NCI-H2081 treated with DMSO at 0.1 percent for 48 hours (cell line): Measurements from ENCODE around the gene MSN.

Experiments
- DNase-seq: peaks from one replicate; lab custom pipeline; 2025; lab: John Stamatoyannopoulos, UW

The MSN gene

DNA sequence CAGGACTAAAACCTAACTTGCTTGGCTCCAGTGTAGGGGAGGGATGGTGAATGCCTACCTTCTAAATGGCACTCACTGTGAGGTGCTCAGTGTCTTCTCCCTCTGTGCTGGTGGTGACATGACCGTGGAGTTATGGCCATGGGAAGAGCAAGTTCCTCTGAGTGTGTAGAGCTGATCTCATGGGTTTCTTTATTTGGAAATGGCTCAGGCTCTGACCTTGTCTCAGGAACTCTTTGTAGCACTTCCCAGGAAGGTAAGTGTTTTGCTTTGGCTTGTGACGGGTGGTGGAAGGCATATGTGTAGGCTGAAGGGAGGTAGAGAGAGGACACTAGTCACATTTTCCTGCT lies 6.4 kb downstream of the MSN start:
- no peak for DNase-seq

DNA sequence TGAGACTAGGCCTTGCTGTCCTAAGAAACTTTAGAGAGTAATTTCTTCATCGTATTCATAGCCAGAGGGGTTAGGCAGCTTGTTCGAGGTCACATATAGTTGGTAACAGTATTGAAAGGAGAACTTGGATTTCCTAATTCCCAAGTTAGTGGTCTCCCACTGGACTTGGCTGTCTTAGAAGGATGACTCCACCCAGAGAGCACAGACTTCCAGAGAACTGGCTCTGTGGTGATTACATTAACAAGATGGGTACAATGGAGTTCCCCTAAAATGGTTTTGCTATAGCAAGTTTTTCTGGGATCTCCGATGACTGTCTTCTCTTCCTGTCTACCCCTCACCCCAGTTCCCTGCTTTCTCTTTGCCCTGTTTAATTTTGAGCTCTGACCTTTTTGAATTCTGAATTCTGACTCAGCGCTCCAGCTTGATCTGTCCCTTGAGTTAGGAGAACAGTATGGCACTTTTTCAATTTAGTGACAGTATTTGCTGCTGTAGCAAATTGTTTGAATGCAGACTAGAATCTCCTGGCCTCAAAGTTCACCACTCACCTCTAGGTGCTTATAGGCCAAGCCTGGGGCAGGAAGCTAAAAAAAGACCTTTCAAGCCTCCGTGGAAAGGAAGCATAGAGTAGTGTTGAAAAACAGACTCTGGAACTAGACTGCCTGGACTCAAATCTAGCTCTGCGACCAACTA lies 6.9 kb downstream of the MSN start:
- DNase-seq = no peak

- no peak for DNase-seq
Observed at GRCh38 chrX:65677954-65678469, 10.6 kb downstream of the MSN start.

GRCh38 chrX:65679071-65679540 lies 11.7 kb downstream of the MSN start:
- no peak for DNase-seq

GRCh38 chrX:65681810-65682209 lies 14.4 kb downstream of the MSN start:
- no peak for DNase-seq

- no peak for DNase-seq
Observed at GRCh38 chrX:65685112-65685511, 17.7 kb downstream of the MSN start.

DNA sequence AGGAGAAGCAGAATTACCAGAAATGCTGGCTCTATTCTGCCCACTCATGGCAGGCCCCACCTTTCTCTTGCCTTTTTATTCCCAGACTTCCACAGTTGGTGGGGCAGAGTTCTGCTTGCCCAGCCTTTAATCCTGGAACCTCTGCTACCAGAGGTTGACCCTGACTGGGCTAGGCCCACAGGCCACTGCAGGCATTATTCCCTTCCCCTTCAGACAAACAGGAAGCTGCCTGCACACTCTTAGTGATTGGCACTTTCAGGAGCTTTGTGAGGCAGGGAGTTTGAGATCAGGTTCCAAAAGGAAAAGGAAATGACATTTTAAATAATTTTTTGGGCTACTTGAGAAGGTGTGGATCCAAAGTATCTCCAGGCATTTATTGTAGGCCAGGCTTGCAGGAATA lies 18.8 kb downstream of the MSN start:
- no peak for DNase-seq

GRCh38 chrX:65687367-65687766 lies 19.9 kb downstream of the MSN start:
- DNase-seq = no peak

DNA sequence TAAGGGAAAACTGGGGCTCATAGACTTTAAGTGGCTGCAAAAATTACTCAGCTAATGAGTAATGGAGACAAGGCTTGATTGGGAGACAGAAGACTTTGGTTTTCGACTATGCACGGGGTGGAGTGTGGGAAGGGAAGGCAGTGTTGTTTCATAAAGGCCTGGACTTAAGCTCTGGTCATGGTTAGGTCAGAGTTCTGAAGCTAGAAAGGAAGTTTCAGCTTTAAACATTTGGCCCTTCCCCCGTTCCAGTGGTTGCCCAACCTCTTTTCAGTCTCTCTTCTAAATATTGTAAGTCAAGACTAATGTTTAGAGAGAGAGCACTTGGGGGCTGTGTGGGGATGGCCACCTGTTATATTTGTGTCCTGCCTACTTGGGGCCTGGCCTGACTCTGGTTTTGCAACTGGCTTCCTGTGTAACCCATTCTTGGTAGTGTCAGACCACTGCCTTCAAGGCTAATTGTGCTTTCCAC lies 21.0 kb downstream of the MSN start:
- DNase-seq = no peak

DNA sequence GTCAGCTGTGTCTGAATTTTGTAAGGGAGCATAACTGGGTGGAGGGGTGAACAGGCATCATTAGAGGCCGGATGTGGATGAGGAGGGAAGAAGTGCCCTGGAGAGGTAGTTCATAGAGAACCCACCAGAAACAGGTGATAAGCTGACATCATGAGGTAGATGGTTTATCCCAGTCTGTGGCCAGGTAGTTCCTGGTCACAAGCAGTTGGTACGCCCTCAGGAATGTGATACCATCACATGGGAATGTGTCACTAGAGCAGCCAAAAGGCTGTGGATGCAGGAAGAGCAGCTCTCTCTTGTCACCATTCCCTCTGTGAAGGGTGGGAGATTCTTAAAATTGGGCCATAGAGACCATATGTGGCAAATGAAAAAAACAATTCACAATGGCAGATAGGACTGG lies 21.9 kb downstream of the MSN start:
- DNase-seq = no peak

DNA sequence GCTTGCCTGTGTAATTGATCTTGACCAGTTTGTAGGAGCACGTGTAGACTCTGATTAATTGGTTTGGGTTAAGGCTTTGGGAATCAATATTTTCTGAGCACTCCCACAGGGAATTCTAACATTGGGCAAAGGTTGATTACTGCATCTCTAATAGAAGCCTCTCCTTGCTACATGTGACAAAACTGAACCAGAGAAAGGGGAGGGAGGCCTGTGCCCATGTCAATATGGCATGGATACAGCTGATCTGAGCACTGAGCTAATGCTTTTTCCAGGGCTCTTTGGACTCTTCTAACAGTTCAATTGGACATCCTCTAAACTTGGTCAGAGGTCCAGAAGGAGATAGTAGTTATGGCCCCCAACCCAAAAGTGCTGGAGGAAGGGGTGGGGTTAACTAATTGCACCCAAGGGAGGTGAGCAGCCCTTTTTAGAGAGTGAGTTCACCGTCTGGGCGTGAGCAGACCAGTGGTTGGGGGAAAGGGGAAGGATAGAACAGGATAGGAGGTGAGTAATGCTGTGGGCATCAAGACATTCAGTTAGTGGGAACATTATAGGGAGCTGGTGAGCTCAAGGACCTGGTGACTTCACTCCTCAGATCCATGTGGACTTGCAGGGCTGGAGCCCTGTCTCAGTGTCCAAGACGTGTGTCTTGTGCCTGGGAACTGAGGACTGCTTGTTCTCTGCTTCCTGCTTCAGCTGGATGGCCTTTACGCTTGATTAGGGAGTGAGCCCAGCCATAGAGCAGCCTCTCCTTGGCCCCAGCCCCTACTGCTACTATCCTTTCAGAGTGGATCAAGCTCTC lies 22.8 kb downstream of the MSN start:
- DNase-seq = no peak

GRCh38 chrX:65695849-65696449 lies 28.5 kb downstream of the MSN start:
- DNase-seq = no peak

DNA sequence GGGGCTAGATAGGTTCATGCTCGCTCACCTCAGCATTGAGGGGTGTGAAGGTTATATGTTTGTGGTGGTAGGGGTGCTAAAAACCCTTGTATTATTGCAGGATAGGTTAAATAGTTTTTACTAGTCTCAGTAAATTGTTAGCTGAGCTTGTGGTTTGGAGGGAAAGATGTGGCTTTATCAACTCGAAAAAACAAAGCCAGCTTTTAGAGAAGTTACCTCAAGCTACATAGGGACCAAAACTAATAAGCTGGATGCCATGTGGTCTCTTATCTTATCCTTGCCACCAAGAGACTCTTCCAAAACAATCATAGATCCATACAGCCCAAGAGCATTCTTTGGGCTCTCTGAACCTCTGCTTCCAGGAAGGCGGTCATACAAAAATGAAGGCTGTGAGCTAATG lies 29.2 kb downstream of the MSN start:
- DNase-seq = no peak

DNA sequence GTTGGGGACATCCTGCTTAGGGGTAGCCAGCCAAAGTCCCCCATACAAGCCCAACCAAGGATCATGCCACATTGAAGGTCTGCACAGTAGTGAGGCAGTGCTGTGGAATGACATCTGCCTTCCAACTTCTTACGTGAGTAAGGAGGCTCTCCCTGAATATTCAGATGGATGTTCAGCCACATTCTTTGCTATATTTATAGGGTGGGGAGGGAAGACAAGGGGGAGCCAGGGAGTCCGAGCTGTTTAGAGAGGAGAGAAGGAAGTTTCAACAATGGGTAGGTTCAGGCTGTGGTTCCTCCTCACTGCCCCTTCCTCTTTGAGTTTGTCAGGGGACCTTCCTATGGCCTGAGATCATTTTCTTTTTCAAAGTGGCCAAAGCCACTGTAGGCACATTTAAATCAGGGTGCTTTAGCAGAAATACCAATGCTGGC lies 29.8 kb downstream of the MSN start:
- DNase-seq = no peak

- DNase-seq = no peak
Observed at GRCh38 chrX:65697915-65698796, 30.7 kb downstream of the MSN start.

GRCh38 chrX:65702956-65703355 lies 35.5 kb downstream of the MSN start:
- DNase-seq = no peak

- DNase-seq = no peak
Observed at GRCh38 chrX:65705439-65705838, 38.0 kb downstream of the MSN start.

DNA sequence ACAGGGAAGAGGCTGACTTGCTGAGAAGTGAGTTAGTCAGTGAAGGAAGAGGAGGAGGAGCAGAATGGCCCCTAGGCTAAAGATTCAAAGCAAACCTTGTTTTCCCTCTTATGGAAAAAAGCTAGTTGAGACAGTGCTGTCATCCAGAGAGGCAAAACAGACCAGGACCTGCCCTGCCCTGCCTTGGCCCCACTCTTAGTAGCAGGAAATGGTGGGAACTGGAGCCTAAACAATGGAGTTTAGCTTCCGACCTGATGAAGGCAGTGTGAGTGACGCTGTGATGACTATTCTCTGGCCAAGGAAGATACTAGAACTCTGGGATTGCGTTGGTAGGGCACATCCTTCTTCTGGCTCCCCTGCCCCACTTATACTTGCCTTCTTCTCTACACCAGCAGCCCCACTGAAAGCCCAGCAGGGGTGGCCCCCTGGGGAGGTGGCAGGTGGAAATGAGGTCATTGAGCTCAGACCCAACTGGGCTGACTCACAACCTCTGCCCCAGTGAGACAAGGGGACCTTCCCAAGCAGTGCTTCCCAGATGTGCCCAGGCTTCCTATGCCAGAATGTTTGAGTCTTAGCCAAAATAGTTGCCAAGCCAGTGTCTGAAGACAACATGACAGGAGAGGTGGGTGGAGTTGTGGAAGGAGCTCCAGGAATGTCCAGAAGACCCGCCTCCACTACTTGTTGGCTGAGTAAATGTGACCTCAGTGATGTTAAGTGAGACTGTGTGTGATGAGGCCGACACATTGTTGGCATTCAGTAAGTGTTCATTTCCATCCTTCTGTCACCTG lies 38.8 kb downstream of the MSN start:
- no peak for DNase-seq

DNA sequence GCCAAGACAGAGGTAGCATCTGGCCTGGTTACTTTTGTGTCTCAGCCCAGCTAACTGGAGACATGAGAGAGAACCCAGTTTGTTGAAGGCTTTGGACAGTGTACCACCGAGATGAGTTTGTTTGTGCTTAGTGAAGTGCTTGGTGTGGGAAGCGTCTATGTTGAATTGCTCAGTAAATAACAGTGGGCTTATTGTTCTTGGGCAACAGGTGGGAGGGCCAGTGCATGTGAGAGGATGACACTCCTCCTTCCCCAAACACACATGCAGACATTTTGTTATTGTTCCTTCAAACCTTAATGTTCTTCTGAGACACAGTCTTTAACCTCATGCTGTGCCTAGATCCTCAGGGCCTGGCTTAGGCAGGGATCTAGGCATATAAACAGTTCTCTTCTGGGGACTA lies 39.7 kb downstream of the MSN start:
- DNase-seq = no peak

- no peak for DNase-seq
Observed at GRCh38 chrX:65712005-65712806, 44.8 kb downstream of the MSN start.
